Activated CD4-positive, alpha-beta T cell treated with anti-CD3 and anti-CD28 coated beads, Interleukin-10, Interleukin-2, amounts not matched to agents 100 ng/mL and 50 ng/mL, durations not matched to agents 16 hours and 8 hours (primary cell): Measurements from ENCODE around the gene PHF5A.

ENCODE experiments used
- DNase-seq: peaks from one replicate; pipeline ENCODE4 v3.0.0-alpha.2; 2020

The PHF5A gene

GRCh38 chr22:41468381-41469217 lies at the start of gene PHF5A, which contains the start of gene ACO2:
PHF5A (minus strand) TSS chr22:41468692; CDS start chr22:41468653, 39 bp downstream.
ACO2 (plus strand) TSS chr22:41469117; CDS start chr22:41469147, 30 bp downstream.
- peak; percentile 98 for DNase-seq

GRCh38 chr22:41518048-41518347 lies 49.5 kb upstream of the PHF5A start:
- DNase-seq = no peak

GRCh38 chr22:41517172-41518047 lies 48.9 kb upstream of the PHF5A start:
- no peak for DNase-seq

- no peak for DNase-seq
Observed at GRCh38 chr22:41516462-41516861, 48.0 kb upstream of the PHF5A start.

GRCh38 chr22:41513391-41513790 lies 44.9 kb upstream of the PHF5A start:
- DNase-seq = no peak

GRCh38 chr22:41512421-41513194 lies 44.1 kb upstream of the PHF5A start:
- no peak for DNase-seq

- no peak for DNase-seq
Observed at GRCh38 chr22:41511521-41511968, 43.1 kb upstream of the PHF5A start.

GRCh38 chr22:41508770-41509170 lies 40.3 kb upstream of the PHF5A start:
- no peak for DNase-seq

GRCh38 chr22:41507330-41508063 lies 39.0 kb upstream of the PHF5A start:
- DNase-seq = no peak

- DNase-seq = no peak
Observed at GRCh38 chr22:41505511-41506220, 37.2 kb upstream of the PHF5A start.

GRCh38 chr22:41504816-41505215 lies 36.3 kb upstream of the PHF5A start:
- no peak for DNase-seq

- no peak for DNase-seq
Observed at GRCh38 chr22:41504397-41504796, 35.9 kb upstream of the PHF5A start.

- peak; percentile 39 for DNase-seq
Observed at GRCh38 chr22:41501209-41501608, 32.7 kb upstream of the PHF5A start.

- DNase-seq = no peak
Observed at GRCh38 chr22:41500303-41500702, 31.8 kb upstream of the PHF5A start.

- DNase-seq = no peak
Observed at GRCh38 chr22:41499624-41500280, 31.3 kb upstream of the PHF5A start.

GRCh38 chr22:41498303-41498835 lies 29.9 kb upstream of the PHF5A start:
- no peak for DNase-seq

- DNase-seq = no peak
Observed at GRCh38 chr22:41491374-41492100, 23.0 kb upstream of the PHF5A start.

- no peak for DNase-seq
Observed at GRCh38 chr22:41488596-41489385, 20.3 kb upstream of the PHF5A start.

- DNase-seq = no peak
Observed at GRCh38 chr22:41488076-41488475, 19.6 kb upstream of the PHF5A start.
